ENCODE results near the gene ZNF582. TPM values are rescaled to one million over a fixed set of nuclear protein-coding genes. Genes with fewer than 3 reads are reported as not detected.

Gene ZNF582
- total and polyA plus RNA-seq, 2 donors (not counting 3 experiments of a cell fraction or from before 2014, with no cell fraction given): 2.5 to 2.9 TPM

DNA sequence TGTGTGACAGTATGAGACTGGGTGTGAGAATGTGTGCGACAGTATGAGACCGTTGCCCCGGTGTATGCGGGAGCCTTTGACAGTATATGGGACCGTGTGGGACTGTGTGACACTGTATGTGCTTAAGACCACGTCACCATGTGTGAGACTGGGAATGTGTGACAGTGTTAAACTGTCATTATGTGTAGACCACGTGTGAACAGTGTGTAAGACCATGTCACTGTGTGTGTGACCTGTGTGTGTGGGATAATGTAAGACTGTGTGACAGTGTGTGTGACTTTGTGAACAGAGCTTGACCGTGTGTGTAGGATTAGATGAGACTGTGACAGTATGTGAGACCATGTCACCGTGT lies 11.3 kb upstream of the ZNF582 start:
- dilution Hi-C loops (cut with MboI; ENCODE audit: extremely low pct_ligation_motif_present, low sequenced_read_pairs): no loop called here
- Histone ChIP-seq H3K9me1 (replicated peaks; ENCODE audit: control insufficient read depth, extremely low read depth, insufficient read depth, low read length) (no peaks in the 10 kb centered on the region), H3K36me3 (ENCODE audit: control insufficient read depth in 2 of 2, extremely low read depth in 1 of 2, insufficient read depth in 2 of 2, low read length in 2 of 2) (peaks cover 0 to 13% of the 10 kb centered on the region in 2 experiments), H3K4me2 (ENCODE audit: insufficient read depth, low read length) (peak overlapping the region; percentile 32), H2AFZ (ENCODE audit: low read depth, low read length) (peak overlapping the region; percentile 72), H4K20me1 (replicated peaks; ENCODE audit: control insufficient read depth, extremely low read depth, insufficient read depth, low read length) (no peaks in the 10 kb centered on the region), H3K9ac (replicated peaks; ENCODE audit: extremely low read depth, insufficient read depth, low read length) (no peak overlapping the region), H3K4me3 (replicated peaks in 1 of 3; ENCODE audit: insufficient read depth in 1 of 3, low read depth in 1 of 3, low read length in 3 of 3) (peak overlapping the region in 2 of 3 experiments; percentile 53 to 81), H3K27me3 (ENCODE audit: control insufficient read depth in 2 of 2, insufficient read depth in 2 of 2, low read length in 2 of 2) (no peaks in the 10 kb centered on the region), H3K9me3 (replicated peaks; ENCODE audit: control insufficient read depth, insufficient read depth, low read length) (no peaks in the 10 kb centered on the region), H3K79me2 (ENCODE audit: control insufficient read depth, insufficient read depth, low read length) (no peaks in the 10 kb centered on the region), H3K27ac (ENCODE audit: insufficient read depth, low read depth, low read length) (no peak overlapping the region), H3K4me1 (ENCODE audit: control insufficient read depth, extremely low read depth, insufficient read depth, low read length) (peaks cover 8% of the 10 kb centered on the region)
- POLR2A ChIA-PET: no interaction called here
- TF ChIP-seq POLR2A (IDR thresholded peaks at IDR 0.05; ENCODE audit: low read depth, low read length) (no peak), JUN (IDR thresholded peaks at IDR 0.05; ENCODE audit: borderline replicate concordance, insufficient read depth, insufficient read length, low read depth) (no peak), EZH2 (IDR thresholded peaks at IDR 0.05; ENCODE audit: borderline replicate concordance, low read depth, low read length, severe bottlenecking) (no peak), CTCF (IDR thresholded peaks at IDR 0.05; ENCODE audit: extremely low read depth in 1 of 2, insufficient read depth in 1 of 2, low read depth in 1 of 2, low read length in 2 of 2) (no peak), MYC (IDR thresholded peaks at IDR 0.05; ENCODE audit: low read depth, low read length) (no peak), FOS (IDR thresholded peaks at IDR 0.05; ENCODE audit: borderline replicate concordance, insufficient read depth, low read length) (no peak), POLR2AphosphoS5 (IDR thresholded peaks at IDR 0.05; ENCODE audit: insufficient read depth, low read depth, low read length) (no peak), GATA2 (IDR thresholded peaks at IDR 0.05; ENCODE audit: insufficient read depth, insufficient read length, low read depth, low read length) (no peak)
- TF ChIP-seq, protein P1, sequence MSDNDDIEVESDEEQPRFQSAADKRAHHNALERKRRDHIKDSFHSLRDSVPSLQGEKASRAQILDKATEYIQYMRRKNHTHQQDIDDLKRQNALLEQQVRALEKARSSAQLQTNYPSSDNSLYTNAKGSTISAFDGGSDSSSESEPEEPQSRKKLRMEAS (IDR thresholded peaks at IDR 0.05; ENCODE audit: insufficient read depth, insufficient read length): no peak
- intact Hi-C loops (cut with micrococcal nuclease): loop anchor here (1.0 to 10.0 kb wide), 4 partner anchors 11 to 160 kb away; partner anchors contain the start of genes ZNF470, ZNF471 and ZNF582
- no peak for DNase-seq (ENCODE audit: low read depth, low spot score)
- BruUV-seq (replicated peaks): TSS peak; percentile 32
- CTCF ChIA-PET: no interaction called here
- no peak for FAIRE-seq

Measured in endothelial cell of umbilical vein (primary cell).